OCI-LY1 (cell line): ENCODE results near the gene NPTX2.

Source experiments
- H2AFZ ChIP-seq: fragments of 200-600 bp; sonication (generic), shearing (Covaris generic); 2 replicates; pipeline ENCODE4 v1.6.0; 2014; ENCODE audit warnings: antibody characterized with exemption, mild to moderate bottlenecking, low read length
- H3F3A ChIP-seq: fragments of 200-600 bp; sonication (generic), shearing (Covaris generic); 2 replicates; pipeline ENCODE4 v1.6.0; 2014; ENCODE audit warnings: mild to moderate bottlenecking, antibody characterized with exemption, low read length, moderate library complexity; ENCODE audit not compliant: insufficient read depth
- H3K27ac ChIP-seq: fragments of 200-600 bp; sonication (generic); 2 replicates; pipeline ENCODE4 v1.5.1; 2014; ENCODE audit warnings: low read length, mixed run types, mild to moderate bottlenecking, low read depth; ENCODE audit not compliant: poor library complexity, severe bottlenecking
- H3K27me3 ChIP-seq: fragments of 200-600 bp; sonication (generic); 2 replicates; pipeline ENCODE4 v1.6.0; 2014; ENCODE audit warnings: antibody characterized with exemption, mild to moderate bottlenecking, low read length, moderate library complexity; ENCODE audit not compliant: insufficient read depth
- H3K36me3 ChIP-seq: fragments of 200-600 bp; sonication (generic); 2 replicates; pipeline ENCODE4 v1.6.1; 2014; ENCODE audit warnings: mild to moderate bottlenecking, antibody characterized with exemption, low read length, moderate library complexity, mixed read lengths; ENCODE audit not compliant: insufficient read depth
- H3K4me1 ChIP-seq: fragments of 200-600 bp; sonication (generic); 2 replicates; pipeline ENCODE4 v1.5.1; 2014; ENCODE audit warnings: mild to moderate bottlenecking, low read length, moderate library complexity; ENCODE audit not compliant: insufficient read depth, severe bottlenecking
- H3K4me2 ChIP-seq: fragments of 200-600 bp; sonication (generic), shearing (Covaris generic); 2 replicates; pipeline ENCODE4 v1.6.1; 2014; ENCODE audit warnings: low read length
- H3K4me3 ChIP-seq: fragments of 200-600 bp; sonication (generic); 2 replicates; pipeline ENCODE4 v1.5.1; 2014; ENCODE audit warnings: low read length, low read depth, mild to moderate bottlenecking, mixed read lengths; ENCODE audit not compliant: poor library complexity, severe bottlenecking
- H3K79me2 ChIP-seq: fragments of 200-600 bp; shearing (Covaris generic); 2 replicates; pipeline ENCODE4 v1.6.1; 2016; ENCODE audit warnings: mixed run types, low read length, mixed read lengths; ENCODE audit not compliant: insufficient read depth
- H3K9ac ChIP-seq: fragments of 200-600 bp; sonication (generic), shearing (Covaris generic); 2 replicates; pipeline ENCODE4 v1.6.1; 2014; ENCODE audit warnings: mild to moderate bottlenecking, low read length, mixed read lengths
- H3K9me2 ChIP-seq: fragments of 200-600 bp; sonication (generic), shearing (Covaris generic); 2 replicates; pipeline ENCODE4 v1.6.1; 2014; ENCODE audit warnings: low read depth, mild to moderate bottlenecking, low read length, mixed read lengths
- H3K9me3 ChIP-seq: fragments of 200-600 bp; shearing (Covaris generic); 2 replicates; pipeline ENCODE4 v1.6.1; 2014; ENCODE audit warnings: low read length, mixed read lengths
- H4K20me1 ChIP-seq: fragments of 200-600 bp; sonication (generic), shearing (Covaris generic); 2 replicates; pipeline ENCODE4 v1.6.0; 2016; ENCODE audit warnings: mild to moderate bottlenecking, low read length; ENCODE audit not compliant: insufficient read depth
- EZH2 ChIP-seq: fragments of 200-600 bp; sonication (generic), shearing (Covaris generic); IDR thresholded peaks from 2 replicates; pipeline ENCODE4 v1.8.0; 2017; ENCODE audit warnings: borderline replicate concordance, mixed run types, mild to moderate bottlenecking, antibody characterized with exemption, low read length, moderate library complexity, mixed read lengths
- TF ChIP-seq, protein P1 (sequence below): fragments of 200-600 bp; sonication (generic), shearing (Covaris generic); IDR thresholded peaks from 2 replicates; pipeline ENCODE4 v1.5.1; 2017; ENCODE audit warnings: mild to moderate bottlenecking, antibody characterized with exemption, low read length, moderate library complexity, mixed read lengths

The NPTX2 gene

DNA sequence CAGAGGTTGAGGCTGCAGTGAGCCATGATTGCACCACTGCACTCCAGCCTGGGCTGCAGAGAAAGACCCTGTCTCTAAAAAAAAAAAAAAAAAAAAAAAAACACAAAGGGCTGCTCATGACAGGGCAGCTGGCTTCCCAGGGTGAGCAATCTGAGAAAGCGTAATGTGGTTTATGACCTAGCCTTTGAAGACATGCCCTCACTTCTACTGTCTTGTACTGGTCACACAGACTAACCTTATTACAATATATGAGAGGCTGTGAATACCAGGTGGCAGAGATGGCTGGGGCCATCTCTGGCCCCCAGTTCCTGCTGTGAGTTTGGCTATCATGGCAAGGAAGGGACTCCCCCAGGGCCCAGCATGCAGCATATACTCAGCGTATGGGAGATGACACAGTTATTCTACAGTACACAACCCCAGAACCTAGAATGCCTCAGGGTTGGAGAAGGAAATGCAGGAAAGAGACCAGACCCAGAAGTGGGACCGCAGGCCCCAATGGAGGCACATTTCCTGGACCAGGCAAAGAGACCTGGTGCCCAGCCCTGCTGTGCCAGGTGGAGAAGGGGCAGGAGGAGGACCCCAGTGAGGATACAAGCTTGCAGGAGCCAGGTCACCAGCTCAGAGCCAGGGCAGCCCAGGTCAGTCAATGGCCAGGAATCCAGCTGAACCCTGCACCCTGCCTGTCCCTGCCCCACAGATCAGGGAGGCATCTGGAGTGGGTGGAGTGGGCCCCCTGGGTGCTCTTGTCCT is 26.3 kb downstream of the NPTX2 start:
- no peaks in the 10 kb centered on the region for H4K20me1 ChIP-seq
- H3K79me2 ChIP-seq, result no peaks in the 10 kb centered on the region
- peaks cover 5% of the 10 kb centered on the region; the same call in 1 of the 2 replicates for H3K36me3 ChIP-seq
- no peaks in the 10 kb centered on the region for H3K27me3 ChIP-seq
- peaks cover 12% of the 10 kb centered on the region for H3F3A ChIP-seq
- TF ChIP-seq, protein P1, sequence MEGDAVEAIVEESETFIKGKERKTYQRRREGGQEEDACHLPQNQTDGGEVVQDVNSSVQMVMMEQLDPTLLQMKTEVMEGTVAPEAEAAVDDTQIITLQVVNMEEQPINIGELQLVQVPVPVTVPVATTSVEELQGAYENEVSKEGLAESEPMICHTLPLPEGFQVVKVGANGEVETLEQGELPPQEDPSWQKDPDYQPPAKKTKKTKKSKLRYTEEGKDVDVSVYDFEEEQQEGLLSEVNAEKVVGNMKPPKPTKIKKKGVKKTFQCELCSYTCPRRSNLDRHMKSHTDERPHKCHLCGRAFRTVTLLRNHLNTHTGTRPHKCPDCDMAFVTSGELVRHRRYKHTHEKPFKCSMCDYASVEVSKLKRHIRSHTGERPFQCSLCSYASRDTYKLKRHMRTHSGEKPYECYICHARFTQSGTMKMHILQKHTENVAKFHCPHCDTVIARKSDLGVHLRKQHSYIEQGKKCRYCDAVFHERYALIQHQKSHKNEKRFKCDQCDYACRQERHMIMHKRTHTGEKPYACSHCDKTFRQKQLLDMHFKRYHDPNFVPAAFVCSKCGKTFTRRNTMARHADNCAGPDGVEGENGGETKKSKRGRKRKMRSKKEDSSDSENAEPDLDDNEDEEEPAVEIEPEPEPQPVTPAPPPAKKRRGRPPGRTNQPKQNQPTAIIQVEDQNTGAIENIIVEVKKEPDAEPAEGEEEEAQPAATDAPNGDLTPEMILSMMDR, result no peak
- TF ChIP-seq EZH2, result no peak
- peak overlapping the region; percentile 97 for H3K27ac ChIP-seq
- H3K9me2 ChIP-seq, result no peaks in the 10 kb centered on the region
- no peak overlapping the region for H3K4me3 ChIP-seq
- H3K9me3 ChIP-seq, result peaks cover 7% of the 10 kb centered on the region
- H3K4me2 ChIP-seq, result peak overlapping the region; percentile 25; the same call in 1 of the 2 replicates
- H2AFZ ChIP-seq, result no peak overlapping the region
- H3K9ac ChIP-seq, result peak overlapping the region; percentile 35; the same call in 1 of the 2 replicates
- H3K4me1 ChIP-seq, result peaks cover 50% of the 10 kb centered on the region

DNA sequence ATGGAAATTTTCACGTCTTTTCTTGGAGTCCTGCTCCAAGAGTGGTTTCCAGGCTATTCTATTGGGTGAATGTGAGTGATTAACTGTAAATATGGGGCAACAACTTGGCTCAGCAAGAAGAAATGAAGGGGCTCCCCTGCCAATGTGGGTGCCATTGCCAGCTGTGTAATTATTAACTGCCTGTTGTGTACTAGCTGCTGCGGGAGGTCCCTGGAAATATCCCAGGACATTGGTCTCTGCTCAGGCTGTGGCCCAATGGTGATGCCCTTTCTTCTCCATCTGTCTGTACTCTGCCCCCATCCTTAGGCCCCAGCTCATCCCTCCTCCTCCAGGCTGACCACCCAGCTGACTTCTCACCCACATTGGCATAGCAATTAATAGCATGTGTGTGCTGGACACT is 29.4 kb downstream of the NPTX2 start:
- Histone ChIP-seq H3K36me3 (no peaks in the 10 kb centered on the region), H3K9me2 (no peaks in the 10 kb centered on the region), H3K4me2 (no peak overlapping the region), H2AFZ (no peak overlapping the region), H3K27ac (no peak overlapping the region), H3K4me1 (peaks cover 30% of the 10 kb centered on the region), H3K27me3 (no peaks in the 10 kb centered on the region), H3K9me3 (peaks cover 4% of the 10 kb centered on the region), H3K4me3 (no peak overlapping the region), H3K79me2 (no peaks in the 10 kb centered on the region), H4K20me1 (no peaks in the 10 kb centered on the region), H3F3A (peaks cover 3% of the 10 kb centered on the region; the same call in 1 of the 2 replicates), H3K9ac (no peak overlapping the region)
- TF ChIP-seq, protein P1, result no peak
- no peak for TF ChIP-seq EZH2

DNA sequence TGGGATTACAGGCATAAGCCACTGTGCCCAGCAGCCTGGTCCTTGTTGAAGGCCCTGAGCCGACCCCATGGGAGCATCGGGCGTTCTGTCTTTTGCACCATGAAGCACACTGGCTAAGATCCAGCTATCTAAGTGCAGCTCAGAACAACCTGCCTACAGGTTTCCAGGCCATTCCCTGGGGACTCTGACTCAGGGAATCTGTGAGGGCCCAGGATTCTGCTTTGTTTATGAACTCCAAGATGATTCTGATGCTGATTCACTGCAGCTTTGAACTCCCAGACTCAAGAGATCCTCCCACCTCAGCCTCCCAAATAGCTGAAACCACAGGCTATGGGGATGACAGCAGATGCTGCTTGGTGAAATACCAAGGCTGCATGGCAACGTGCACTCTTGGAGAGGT is 30.2 kb downstream of the NPTX2 start:
- no peak overlapping the region for H3K4me2 ChIP-seq
- H2AFZ ChIP-seq, result no peak overlapping the region
- H3K4me1 ChIP-seq, result peaks cover 27% of the 10 kb centered on the region
- H3K79me2 ChIP-seq, result no peaks in the 10 kb centered on the region
- H3K4me3 ChIP-seq, result no peak overlapping the region
- no peak overlapping the region for H3K27ac ChIP-seq
- no peaks in the 10 kb centered on the region for H4K20me1 ChIP-seq
- H3K9me3 ChIP-seq, result peaks cover 4% of the 10 kb centered on the region
- H3K9me2 ChIP-seq, result no peaks in the 10 kb centered on the region
- H3K36me3 ChIP-seq, result no peaks in the 10 kb centered on the region
- TF ChIP-seq, protein P1, result no peak
- no peak for TF ChIP-seq EZH2
- H3F3A ChIP-seq, result no peaks in the 10 kb centered on the region
- no peaks in the 10 kb centered on the region for H3K27me3 ChIP-seq
- no peak overlapping the region for H3K9ac ChIP-seq
